GM18868 (cell line): Measurements from ENCODE around the gene SLC35E1.

Source experiments
- ATAC-seq: cut with Tn5 transposase; IDR thresholded peaks from one replicate; pipeline ENCODE4 v1.9.1; 2021; ENCODE audit warnings: mild to moderate bottlenecking, moderate library complexity; ENCODE audit not compliant: unreplicated experiment

Gene SLC35E1

DNA sequence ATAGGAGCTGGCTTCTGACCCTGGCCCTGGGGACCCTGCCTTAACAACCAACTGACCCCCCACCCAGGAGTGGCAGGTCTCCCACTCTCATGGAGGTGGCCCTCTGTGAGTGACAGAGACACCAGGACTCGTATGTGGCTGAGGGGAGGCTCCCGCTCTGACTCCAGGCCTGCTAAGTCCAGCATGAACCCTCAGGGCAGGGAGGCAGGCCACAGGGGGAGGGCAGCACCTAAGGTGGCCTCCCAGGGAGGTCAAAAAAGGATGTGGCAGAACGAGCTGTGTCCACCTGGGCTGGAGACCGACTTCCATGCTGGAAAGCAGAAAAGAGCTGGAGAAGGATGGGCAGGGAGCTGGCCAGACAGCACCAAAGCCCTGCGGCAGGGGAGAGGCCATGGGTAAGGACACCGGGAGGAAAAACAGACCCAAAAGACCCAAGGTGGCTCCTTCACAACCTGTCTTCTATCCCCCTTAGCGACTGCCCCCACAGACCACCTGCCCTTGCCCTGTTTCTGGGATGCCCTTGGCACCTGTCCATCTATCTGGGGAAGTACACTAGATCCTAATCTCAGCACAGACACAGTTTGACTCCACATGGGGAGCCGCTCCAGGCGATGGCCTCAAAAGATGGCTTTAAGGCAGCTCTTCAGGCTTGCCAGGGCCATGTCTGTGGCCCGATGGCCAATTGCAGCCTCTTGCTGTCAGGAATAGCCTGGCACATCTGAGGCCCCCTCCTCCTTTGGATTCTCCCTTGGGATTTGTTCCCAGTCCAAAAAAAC lies 10.5 kb upstream of the SLC35E1 start:
- ATAC-seq = no peak

- no peak for ATAC-seq
Measured at GRCh38 chr19:16581971-16582343, 9.7 kb upstream of the SLC35E1 start.

GRCh38 chr19:16581145-16581970 lies 9.1 kb upstream of the SLC35E1 start:
- ATAC-seq = no peak

- ATAC-seq = no peak
Measured at GRCh38 chr19:16579381-16579780, 7.2 kb upstream of the SLC35E1 start.

GRCh38 chr19:16577531-16577985 lies 5.3 kb upstream of the SLC35E1 start:
- no peak for ATAC-seq

GRCh38 chr19:16576690-16577530 lies 4.7 kb upstream of the SLC35E1 start:
- no peak for ATAC-seq

DNA sequence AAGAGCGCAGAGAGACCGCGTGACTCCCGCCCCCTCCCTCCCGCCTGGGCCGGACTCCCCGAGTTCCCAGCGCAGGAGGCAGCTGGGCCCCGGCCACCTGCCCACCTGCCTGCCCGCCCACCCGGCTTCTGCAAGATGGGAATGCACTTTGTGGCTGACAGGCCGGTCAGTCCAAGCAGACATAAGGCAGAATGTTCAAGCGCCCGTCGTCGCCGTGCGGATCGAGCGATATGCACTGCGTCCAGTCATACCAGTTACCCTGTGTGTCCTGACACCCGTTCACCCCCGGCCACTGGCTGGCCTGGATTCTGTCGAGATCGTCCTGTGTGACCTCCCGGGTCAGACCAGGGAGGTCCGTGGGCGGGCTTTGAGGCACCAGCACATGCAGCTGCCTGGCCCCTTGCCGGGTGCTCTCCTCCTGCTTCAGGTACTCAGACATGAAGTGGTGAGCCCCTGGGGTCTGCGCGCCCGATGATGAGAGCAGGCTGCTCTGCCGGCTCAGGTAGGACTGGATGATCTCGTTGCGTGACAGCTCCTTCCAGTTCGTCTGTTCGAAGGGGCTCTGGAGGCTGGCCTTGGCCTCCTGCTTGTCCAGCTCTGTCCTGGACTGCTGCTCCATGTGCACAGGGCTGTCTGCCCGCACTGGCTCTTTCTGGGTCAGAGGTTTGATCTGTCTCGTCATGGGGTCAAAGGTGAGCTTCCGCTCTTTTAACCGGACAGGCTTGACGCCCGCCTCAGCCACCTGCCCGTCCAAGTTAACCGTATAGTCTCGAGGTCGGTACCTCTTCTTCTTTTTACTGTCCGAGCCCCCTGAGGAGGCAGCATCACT lies 3.9 kb upstream of the SLC35E1 start:
- no peak for ATAC-seq

- no peak for ATAC-seq
Measured at GRCh38 chr19:16575282-16575681, 3.1 kb upstream of the SLC35E1 start.

DNA sequence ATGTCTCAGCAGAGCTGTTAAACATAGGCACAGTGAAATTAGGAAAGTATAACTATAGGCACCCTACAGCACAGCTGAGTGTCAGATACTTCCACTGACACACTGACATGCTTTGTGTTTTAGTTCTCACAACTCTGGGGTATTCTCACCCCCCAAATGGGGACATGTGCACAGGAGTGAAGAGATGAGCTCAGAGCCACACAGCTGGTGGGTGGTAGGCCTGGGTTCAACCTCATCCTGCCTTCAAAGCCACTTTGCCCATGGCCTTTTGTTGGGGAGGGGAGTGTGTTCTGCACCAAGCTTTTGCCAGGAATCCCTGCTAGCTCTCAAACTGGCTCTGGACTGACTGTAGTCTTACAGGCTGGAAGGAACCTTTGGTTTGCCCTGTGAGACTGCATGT lies 1.7 kb upstream of the SLC35E1 start:
- no peak for ATAC-seq

DNA sequence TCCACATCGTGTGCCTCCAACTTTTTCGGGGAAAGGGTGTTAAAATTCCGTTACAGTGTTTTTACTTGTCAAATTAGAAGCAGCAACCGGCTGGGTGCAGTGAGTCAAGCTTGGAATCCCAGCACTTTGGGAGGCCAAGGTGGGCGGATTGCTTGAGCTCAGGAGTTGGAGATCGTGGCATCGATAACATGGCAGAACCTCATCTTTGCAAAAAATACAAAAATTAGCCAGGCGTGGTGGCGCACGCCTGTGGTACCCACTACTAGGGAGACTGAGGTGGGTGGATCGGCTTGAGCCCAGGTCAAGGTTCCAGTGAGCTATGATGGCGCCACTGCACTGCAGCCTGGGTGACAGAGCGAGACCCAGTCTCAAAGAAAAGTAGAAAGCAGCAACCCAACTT lies 1.1 kb upstream of the SLC35E1 start:
- no peak for ATAC-seq

- ATAC-seq = peak; percentile 17
Measured at GRCh38 chr19:16571822-16572331, 338 bp downstream of the SLC35E1 start.

DNA sequence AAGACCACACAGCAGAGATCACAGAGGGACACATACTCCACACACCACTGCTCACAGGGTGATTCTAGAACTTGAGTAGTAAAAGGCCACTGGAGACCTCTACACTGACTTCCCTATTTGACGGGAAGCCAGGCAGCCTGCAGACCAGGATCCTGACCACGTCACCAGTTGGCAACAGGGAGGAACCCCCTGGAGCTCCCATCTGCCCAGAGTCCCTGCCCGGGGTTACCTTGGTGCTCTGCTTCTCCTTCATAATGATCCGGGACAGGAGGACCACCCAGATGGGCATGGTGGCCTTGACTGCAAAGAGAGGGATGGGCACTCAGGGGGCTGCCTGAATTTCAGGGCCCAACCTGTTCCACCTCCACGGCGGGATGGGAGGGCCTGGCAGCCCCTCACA lies 932 bp downstream of the SLC35E1 start:
- no peak for ATAC-seq

- no peak for ATAC-seq
Measured at GRCh38 chr19:16569609-16570320, 2.5 kb downstream of the SLC35E1 start.

- no peak for ATAC-seq
Measured at GRCh38 chr19:16566702-16567101, 5.5 kb downstream of the SLC35E1 start.

DNA sequence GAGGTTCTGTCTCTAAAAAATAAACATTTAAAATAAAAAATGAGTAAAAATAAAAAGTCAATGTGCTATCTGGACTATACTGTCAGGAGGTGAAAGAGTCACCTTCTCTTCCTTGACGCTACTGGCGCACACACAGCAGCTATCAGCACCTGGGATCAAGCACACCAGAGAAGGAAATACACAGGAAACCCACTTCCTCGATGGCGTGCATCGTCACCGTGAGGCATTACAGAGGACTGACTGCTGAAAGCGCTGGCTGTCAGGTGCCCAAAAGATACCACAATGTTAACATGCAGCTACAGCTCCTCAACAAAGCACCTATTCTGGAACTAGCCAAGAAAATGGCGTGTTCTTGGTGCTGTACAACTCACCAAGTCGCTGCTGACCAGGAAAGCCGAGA lies 6.1 kb downstream of the SLC35E1 start:
- no peak for ATAC-seq

DNA sequence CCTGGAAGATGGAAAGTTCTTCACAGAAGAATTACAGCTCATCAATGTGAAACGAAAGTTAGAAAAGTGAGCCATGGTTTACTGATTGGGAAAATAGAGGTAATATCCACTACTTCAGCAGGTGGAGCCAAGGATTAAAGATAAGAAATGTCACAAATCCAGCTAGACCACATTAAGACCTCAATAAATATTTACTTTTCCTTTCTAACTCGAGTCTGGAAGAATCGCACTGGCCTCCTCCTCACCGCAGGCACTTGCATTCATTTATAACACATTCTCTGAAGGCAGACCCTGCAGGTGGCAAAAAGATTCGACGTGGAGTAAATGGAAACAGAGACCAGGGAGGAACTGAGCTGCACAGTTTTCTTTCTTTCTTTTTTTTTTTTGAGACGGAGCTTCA lies 7.4 kb downstream of the SLC35E1 start:
- no peak for ATAC-seq

- no peak for ATAC-seq
Measured at GRCh38 chr19:16562608-16563025, 9.6 kb downstream of the SLC35E1 start.

DNA sequence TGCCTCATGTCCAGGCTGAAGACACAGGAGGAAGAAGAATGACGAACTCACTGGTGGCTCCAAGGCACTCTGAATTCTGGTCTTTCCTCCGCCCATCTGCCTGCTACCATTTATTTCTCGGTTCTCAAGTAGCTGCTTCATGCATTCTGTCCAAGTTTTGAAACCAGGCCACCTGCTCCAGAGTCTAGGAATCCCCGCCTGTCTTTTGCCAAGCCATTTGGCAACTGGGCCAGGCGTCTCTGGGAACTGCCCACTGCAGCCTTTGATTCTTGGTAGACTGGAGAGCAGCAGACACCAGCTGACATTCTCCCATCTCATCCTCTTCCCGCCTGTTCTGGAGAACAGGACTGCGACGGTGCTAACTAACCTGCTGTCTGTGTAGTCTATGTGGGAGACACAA lies 10.8 kb downstream of the SLC35E1 start:
- no peak for ATAC-seq

- no peak for ATAC-seq
Measured at GRCh38 chr19:16559780-16560276, 12.4 kb downstream of the SLC35E1 start.
